HG02759 (cell line): ENCODE results near the gene PFDN1.

Experiments
- ATAC-seq: cut with Tn5 transposase; IDR thresholded peaks from one replicate; pipeline ENCODE4 v1.9.1; 2021; ENCODE audit warnings: mild to moderate bottlenecking, moderate library complexity; ENCODE audit not compliant: unreplicated experiment

The PFDN1 gene

DNA sequence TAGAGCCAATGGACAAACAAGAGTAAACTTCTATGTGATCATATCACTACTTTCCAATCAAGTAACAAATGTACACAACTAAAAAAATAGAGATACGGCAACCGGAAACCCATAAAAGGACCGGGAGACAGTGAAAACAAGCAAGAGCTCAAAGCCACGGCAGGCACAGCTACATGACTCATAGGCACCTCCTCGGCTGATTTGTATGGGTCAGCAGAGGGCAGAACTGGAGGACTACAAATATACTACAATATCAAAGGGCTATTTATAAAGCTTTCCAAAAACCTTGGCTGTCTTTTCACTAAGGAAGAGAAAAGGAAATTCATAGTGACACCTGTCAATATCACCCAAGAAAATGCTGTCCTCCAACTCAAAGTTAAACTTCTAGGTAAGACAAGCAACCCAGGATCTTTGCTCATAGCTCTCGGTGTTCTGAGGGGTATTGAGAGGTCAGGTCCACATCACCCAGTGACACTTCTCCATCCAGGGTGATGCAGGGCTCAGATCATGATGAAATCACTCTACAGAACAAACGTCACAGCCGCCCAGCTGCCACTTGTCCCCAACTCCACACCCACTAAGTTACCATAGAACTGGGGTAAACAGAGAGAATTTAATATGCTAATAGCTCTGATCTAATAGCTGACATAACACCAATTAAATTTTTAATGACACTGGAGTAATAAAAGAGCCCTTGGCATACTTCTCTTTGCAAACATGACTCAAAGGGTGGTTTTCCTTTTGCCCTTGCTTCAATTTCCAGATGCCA is 41.3 kb downstream of the PFDN1 start:
- no peak for ATAC-seq

DNA sequence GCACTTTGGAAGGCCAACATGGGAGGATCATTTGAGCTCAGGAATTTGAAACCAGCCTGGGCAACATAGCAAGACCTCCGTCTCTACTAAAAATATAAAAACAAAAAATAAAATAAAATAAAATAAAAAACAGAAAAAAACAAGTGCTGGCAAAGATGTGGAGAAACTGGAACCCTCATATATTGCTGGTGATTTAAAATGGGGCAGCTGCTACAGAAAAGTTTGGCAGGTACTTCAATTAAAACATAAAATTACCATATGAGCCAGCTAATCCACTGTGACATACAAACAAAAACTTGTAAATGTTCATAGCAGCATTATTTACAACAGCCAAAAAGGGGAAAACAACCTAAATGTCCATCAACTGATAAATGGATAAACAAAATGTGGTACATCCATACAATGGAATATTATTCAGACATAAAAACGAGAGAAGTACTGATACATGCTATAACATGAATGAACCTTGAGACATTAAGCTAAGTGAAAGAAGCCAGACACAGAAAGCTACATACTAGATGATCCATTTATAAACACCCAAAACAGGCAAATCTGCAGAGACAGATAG is 42.7 kb downstream of the PFDN1 start:
- no peak for ATAC-seq

DNA sequence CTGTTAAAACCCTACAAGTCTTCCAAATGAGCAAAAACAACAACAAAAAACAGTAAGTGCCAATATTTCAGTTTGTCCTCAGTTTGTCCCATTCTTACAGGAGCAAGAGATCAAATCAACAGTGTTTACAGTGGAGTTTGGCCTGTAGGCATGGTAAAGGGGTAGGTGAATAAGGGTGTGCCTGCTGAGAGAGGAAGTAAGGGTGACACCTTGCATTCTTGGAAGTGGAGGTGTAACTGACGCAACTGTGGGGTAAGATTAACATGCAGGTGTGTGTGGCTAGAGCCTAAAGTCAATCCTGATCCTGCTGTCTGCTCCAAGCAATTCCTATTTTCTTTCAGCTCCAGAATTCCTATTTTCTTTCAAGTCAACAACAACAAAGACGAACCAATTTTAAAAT is 43.4 kb downstream of the PFDN1 start:
- ATAC-seq, result no peak

DNA sequence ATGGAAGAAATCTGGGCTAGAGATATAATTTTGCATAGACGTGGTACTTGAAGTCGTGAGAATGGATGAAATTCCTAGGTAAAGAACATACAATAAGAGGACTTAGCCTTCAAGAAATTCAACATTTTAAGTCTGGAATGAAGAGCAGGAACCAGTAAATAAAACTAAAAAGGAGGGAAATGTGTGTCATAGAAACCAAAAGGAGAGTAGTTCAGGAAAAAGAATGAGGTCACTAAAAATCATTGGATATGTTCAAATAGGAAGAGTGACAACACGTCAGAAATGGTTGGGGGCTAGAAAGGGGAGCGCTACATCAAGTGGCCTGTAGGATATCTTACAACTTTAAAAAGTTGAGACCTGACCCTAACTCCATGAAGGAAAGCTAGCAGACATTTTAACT is 44.0 kb downstream of the PFDN1 start:
- no peak for ATAC-seq

DNA sequence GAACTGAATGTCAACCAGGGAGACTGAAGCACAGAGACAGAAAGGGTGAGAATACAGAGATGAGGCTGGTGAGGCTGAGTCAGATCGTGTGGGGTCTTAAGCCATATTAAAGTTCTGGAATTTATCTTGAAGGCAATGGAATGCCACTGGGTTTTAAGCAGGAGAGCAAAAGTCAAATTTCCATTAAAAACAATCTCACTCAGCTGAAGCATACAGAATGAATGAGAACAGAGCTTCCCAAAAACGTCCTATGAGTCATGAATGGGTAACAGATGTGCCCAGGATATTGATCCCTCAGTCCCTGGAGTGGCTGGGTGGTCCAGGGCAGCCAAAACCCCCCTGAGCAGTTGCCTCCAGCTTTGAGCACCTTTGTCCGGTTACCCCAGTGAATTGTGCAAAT is 44.9 kb downstream of the PFDN1 start:
- ATAC-seq, result no peak

DNA sequence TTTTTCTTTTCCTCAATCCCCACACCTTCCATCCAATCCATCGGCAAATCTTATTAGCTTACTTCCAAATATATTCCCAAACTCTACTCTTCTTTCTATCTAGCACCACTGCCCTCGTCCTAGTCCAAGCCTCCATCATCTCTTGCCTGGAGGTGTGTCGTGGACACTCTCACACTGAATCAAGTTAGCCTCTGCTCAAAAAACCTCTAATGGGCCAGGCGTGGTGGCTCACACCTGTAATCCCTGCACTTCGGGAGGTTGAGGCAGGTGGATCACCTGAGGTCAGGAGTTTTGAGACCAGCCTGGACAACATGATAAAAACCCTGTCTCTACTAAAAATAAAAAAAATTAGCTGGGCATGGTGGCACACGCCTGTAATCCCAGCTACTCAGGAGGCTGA is 46.2 kb downstream of the PFDN1 start:
- no peak for ATAC-seq

DNA sequence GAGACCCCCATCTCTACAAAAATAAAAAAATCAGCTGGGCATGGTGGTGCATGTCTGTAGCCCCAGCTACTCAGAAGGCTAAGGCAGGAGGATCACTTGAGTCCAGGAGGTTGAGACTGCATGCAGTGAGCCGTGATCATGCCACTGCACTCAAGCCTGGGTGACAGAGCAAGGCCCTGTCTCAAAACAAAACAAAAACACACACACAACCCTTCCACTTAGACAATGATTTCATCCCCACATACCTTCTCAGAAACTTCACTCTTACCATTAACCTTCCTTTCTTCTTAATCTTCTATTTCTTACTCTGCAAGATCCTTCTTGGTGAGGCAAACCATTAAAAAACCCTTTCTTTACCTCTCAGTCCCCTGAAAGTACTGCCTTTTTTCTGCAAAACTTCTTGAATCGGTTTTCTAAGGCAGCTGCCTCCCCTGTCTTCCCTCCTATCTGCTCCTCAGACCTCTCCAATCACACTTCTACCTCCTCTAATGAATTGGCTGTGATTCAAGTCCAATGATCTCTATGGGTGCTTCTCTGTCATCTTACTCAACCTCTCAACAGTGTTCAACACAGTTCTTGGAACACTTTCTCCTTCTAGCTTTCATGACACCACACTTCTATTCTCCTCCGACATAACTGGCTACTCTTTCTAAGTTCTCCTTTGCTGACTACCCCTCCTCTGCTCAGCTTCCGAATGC is 47.3 kb downstream of the PFDN1 start:
- ATAC-seq, result no peak

DNA sequence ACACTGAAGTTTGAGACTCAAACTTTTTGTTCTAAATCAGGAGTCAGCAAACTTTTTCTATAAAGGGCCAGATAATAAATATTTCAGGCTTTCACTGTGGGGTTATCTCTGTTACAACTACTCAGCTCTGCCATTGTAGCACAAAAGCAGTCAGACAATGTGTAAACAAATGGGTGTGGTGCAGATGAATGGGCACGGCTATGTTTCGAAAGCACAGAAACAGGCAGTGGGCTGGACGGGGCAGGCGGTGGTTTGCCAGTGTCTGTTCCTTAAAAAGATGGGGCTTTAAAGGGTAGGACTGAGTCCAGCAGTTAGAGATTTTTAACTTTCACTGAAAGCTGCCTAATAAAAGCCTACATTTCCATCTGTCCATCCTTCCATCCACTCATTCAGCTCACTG is 48.9 kb downstream of the PFDN1 start:
- ATAC-seq, result no peak

DNA sequence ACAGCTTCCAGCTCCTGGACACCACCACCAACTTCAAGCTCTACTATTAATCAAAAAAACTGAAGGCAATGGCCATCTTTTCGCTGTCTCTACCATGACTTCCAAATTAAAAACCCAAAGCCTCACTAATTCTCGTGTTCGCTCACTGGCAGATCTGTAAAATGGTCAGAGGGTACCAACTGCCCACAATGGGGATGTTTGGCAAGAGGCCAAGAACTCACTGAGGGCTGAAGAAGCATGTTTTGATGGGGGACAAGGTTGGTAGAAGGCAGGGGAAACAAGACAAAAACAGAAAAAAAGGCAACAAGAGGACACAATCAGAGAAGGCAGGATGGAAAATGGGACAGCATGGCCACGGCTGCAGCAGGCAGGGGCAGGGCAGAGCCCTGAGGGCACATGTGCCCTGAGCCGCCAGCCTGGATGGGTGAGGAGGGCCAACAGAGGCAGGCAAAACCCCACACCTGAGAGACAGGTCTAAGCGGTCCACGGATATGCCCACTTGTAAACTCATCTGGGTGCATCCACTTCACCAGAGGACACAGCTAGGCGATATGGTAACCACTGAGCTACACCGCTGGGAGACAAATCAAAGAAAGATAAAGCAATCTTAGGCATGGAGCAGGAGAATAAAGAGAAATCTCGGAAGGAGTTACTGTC is 50.3 kb downstream of the PFDN1 start:
- no peak for ATAC-seq

DNA sequence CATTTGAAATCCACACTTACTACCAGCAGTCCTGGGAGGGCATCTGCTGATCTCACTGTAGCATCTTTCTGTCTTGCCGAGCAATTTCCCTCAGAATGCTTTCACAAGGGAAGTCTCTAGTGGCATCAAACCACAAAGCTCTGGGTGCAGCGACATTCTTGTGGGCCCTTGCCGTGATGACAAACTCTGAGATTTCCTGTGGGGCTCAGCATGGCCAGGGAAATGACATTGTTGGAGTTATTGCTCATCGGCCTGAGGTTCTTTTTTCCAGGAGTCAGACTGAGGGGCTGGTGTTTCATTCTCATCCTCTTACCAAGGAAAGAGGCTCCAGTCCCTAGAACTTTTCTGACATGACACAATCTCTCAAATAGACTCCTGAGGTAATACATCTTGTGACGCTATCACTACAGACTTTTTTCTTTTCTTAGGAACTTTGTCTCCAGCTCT is 51.4 kb downstream of the PFDN1 start:
- peak; percentile 83 for ATAC-seq

DNA sequence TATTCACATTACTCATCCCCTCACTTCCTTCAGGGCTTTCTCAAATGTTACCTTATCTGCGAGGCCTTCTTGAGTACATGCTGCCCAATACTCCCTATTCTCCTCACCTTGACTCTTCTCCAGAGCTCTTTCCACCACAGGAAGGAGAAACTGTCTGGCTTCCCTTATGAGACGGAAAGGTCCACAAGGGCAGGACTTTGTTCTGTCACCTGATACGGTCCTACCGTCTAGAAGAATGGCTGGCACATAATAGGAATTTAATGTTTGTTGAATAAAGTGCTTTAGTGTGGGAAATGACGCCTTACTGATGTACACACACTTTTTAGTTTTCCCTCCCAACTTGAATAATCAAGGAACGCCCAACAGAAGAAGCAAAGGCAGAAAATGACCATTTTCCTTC is 52.5 kb downstream of the PFDN1 start:
- ATAC-seq, result no peak

DNA sequence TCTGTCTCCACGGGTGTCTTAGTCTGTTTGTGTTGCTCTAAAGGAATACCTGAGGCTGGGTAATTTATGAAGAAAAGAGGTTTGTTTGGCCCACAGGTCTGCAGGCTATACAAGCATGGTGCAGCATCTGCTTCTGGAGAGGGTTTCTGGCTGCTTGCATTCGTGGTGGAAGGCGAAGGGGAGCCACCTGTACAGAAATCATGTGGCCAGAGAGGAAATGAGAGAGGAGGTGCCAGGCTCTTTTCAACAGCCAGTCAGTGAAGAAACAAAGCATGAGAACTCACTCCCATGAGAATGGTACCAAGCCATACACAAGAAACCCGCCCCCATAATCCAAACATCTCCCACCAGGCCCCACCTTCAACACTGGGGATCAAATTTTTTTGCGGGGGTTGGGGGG is 53.4 kb downstream of the PFDN1 start:
- ATAC-seq, result no peak

DNA sequence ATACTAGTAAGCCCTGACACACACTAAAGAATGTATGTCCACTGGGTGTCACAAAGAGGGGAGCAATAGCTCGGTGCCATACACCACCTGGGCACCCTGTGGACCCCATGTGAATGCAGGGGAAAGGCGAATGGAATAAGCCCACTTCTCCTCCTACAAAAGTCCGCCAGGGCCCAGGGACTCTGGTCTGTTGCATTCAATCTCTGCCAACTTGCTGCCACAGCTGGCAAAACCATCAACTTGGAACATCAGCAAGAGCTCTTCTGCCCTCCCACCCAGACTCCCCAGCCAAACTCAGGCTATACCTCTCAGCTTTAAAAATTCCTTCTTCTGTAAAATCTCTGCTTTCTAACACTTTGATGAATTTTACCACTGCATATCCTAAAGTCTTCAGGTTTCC is 54.5 kb downstream of the PFDN1 start:
- no peak for ATAC-seq

DNA sequence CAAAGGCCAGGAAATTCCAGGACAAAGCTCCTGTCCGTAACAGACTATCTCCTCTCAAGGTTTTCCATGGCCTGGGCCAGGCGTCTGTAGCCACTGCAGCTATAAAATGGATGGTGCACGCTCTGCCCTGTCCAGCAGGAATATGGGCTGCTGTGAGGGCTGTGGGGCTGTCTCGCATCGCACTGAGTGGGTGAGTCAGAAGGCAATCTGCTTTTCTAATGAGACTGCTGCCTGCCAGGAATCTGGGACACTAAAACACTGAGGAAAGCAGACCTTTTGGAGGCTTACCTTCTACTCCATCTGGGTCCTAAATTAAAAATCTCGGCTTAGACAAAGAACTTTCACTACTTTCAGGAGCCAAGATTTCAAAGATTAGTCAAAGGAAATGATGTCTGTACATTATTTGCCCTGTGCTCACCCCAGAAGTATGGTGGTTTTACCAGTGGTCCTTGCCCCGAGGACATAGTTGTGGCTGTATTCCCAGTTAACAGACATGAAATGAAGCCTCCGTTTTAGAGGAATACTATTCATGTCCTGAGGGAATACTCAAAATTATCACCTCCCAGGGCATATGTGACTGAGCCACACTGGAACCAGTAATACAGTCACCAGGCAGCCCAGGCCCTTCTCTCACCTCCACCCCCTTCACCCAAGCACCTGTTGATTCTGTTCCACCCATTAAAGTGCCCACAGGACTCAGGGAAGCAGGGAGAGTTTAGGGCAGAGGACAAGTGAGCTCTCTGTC is 56.4 kb downstream of the PFDN1 start:
- ATAC-seq, result no peak

DNA sequence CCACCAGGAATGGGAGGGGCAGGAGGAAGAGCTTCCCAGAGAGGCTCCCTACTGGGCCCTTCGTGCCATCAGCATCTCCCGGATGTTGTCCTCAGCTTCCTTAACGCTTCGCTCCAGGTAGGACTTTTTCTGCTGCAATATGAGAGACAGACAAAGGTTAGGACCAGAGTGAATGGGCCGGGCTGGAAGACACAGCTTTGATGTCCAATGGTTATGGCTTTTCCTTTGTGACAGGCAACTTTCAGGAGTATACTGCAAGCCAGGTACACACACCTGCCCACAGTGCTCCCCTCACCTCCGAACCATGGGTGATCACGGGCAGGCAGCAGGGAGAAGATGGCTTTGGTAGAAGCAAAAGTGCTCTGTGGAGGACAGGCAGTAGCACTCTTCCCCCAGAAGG is 57.0 kb downstream of the PFDN1 start:
- no peak for ATAC-seq

DNA sequence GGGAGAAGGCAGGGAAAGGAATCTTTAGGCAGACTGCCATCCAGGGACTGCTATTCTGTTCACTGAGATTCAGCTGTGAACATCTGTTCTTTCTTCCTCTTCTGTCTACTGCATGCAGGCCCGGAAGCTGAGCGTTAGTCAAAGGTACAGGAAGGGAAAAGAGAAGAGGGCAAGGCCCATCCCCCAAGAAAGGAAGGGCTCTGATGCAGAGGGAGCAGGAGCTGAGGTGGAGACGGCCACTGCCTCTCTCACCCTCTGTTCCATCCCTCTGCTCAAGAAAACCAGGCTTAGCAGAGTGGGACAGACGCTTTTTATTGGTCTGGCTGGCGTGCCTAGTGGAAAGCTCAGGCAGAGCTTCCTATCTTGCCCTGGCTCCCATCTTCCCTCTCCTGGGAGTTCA is 57.6 kb downstream of the PFDN1 start:
- ATAC-seq, result no peak

DNA sequence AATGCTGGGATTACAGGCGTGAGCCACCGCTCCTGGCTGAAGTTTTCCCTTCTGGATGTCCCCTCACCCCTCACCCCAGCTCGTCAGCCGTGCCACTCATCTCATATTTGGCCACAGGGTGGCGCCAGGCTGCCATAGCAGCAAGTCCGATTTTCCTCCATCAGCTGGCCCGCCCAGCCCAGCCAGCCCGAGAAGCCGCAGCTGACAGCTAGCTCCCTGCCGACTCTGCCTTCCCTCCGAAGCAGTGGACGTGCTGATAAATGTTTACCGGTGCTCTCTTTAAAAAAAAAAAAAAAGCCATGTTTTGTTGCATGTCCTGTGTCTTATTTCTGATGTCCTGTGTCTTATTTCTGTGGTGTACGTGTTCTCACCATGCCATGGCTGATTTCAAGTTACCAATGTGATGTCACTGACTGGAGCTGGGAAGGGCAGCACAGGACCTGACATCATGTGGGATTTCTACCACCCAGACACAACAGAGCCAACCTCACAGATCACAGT is 58.3 kb downstream of the PFDN1 start:
- ATAC-seq, result peak; percentile 74

DNA sequence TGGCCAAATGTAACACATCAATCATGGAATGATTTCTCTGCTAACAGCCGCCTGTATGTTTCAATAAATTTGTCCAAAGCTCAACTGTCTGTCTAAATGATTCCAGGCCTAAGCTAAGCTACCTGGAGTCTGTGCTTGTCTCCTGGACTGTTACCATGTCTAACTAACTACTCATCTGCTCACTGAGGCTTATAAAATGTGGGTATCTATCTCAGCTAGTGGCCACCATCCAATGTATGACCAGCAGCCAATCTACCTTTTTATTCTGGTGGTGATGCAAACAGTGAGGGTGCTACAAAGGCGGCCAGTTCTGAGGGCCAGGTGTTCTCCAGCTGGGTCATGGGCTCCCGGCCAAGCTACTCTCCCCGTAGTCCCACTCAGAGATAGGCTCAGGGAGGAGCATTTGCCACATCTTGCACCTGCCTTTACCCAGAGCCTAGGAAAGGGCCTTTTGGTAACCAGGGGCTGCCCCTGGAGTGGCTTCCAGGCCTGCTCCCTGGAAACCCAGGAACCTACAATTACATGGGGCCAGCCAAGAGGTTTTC is 59.1 kb downstream of the PFDN1 start:
- ATAC-seq, result no peak

DNA sequence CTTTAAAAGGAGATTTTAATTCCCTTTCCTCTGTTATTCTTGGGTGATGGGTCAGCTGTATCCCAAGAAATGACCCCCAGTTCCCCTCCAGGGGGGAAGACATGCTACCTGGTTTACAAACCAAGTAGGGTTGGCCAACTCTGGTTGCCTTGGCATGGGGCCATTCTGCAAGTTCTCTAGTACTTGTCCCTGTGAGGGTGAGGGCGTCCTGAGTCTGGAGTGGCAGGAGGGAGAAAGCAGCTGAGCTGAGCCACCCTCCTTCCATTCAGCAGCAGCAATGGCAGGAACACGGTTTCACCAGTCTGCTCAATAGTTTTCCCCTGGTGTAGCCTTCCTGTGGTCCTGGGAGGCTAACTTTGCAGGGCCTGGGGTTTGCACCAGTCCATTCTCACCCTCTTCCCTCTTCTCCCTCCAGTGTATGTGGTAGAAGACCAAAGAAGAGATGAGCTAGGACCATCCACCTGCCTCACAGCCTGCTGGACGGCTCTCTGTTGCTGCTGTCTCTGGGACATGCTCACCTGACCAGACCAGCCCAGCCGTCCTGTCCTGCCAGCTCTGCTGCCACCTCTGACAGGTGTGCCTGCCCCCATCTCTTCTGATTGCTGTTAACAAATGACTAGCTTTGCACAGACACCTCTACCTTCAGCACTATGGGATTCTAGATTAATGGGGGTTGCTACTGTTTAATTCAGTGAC is 59.9 kb downstream of the PFDN1 start:
- no peak for ATAC-seq

DNA sequence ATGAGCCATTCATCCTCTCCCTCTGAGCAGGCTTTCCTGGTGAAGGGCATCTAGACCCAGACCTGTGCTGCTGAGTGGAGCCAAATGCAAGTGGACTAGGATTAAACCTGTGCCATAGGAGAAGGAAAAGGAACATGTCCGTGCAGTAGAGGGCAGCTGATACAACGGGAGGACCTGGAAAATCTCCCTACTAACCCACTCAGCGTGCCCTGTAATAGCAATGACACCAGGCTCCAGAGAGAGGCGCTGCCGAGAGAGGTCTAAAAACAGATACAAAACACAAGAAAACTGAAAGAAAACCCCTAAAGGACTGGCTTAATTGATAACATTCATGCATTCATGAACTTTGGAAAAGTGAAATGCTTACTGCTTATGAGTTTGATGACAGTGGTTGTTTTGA is 60.8 kb downstream of the PFDN1 start:
- no peak for ATAC-seq
